Esophagus squamous epithelium (tissue), 4 donors: ENCODE results near the gene GKAP1.

ENCODE experiments used
- POLR2A ChIP-seq, 4 donors: fragments of 450-650 bp; IDR thresholded peaks; one replicate each; pipeline ENCODE4 v1.6.1; 2017; ENCODE audit warnings: antibody characterized with exemption in 4 of 4, mild to moderate bottlenecking in 4 of 4, moderate library complexity in 3 of 4
- TF ChIP-seq, protein P1 (sequence below), 6 experiments: fragments of 450-650 bp in 4 of 6; fragments of 200-600 bp in 2 of 6; sonication (generic) in 2 of 6; IDR thresholded peaks; one replicate each; pipeline ENCODE4 v1.5.1; 2016 to 2019; ENCODE audit warnings: antibody characterized with exemption in 6 of 6, mild to moderate bottlenecking in 4 of 6, moderate library complexity in 4 of 6

DNA sequence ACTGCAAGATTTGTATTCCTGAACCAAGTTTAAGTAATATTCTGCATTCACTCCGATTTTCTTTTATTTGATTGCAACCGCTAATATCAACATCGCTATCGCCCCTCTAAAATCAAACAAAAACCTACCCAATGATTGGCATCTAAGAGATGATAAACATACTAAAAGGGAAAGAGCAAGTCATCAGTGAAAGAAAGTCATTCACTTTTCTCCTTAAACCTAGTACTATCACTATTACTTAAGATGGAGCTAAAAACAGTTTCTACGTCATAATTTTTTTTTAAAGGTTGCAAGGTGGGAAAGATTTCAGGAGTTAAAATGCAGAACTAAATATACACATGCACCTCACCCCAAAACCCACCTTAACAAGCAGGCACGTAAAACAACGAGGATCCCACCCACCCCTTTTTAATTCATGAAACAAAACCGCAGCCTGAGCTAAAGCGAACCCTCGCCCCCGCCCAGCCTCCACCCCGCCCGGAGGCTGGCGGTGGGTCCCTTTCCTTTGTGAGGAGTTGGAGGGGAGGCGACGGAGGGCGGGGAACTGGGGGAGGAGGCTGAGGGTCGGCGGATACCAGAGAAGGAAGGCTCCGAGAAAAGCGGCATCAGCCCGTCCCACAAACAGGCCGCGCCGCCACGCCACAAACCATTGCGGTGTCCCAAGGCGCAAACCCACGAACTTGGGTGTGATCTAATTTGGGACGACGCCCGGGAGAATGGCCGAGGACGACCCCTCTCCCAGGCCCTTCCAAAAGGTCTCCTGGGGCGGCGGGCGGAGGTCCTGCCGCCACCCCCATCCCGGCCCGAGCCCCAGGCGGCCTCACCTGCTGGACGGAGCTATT, 110.7 kb downstream of the GKAP1 start:
- no peak for TF ChIP-seq POLR2A (IDR thresholded peaks at IDR 0.05)
- TF ChIP-seq, protein P1, sequence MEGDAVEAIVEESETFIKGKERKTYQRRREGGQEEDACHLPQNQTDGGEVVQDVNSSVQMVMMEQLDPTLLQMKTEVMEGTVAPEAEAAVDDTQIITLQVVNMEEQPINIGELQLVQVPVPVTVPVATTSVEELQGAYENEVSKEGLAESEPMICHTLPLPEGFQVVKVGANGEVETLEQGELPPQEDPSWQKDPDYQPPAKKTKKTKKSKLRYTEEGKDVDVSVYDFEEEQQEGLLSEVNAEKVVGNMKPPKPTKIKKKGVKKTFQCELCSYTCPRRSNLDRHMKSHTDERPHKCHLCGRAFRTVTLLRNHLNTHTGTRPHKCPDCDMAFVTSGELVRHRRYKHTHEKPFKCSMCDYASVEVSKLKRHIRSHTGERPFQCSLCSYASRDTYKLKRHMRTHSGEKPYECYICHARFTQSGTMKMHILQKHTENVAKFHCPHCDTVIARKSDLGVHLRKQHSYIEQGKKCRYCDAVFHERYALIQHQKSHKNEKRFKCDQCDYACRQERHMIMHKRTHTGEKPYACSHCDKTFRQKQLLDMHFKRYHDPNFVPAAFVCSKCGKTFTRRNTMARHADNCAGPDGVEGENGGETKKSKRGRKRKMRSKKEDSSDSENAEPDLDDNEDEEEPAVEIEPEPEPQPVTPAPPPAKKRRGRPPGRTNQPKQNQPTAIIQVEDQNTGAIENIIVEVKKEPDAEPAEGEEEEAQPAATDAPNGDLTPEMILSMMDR (IDR thresholded peaks at IDR 0.05): no peak
